ENCODE results near the gene SBNO1.

DNA sequence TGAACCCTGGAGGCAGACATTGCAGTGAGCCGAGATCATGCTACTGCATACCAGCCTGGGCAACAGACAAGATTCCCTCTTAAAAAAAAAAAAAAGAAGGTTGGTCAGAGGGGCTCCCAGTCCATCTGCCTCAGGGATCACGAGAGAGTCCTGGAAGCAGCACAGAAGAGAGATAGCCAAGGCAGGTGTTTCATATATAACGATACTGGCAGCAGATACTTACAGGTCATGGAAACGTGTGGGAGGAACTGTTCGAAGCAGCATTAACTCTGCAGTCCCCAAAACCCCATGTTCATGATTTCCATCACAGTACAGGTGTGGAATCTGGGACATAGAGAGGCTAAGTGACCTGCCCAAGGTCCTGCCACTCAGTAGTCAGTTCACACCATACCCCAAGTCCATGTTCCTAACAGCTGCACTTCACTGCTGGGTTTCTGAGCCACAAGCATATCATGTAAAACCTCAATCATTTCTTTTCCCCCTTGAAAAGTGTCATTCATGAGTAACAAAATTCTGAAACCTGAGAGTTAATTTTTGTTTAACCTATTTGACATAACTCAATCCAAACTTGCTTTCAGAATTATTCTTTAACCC, 109.7 kb downstream of the SBNO1 start:
- TF ChIP-seq, protein P1, sequence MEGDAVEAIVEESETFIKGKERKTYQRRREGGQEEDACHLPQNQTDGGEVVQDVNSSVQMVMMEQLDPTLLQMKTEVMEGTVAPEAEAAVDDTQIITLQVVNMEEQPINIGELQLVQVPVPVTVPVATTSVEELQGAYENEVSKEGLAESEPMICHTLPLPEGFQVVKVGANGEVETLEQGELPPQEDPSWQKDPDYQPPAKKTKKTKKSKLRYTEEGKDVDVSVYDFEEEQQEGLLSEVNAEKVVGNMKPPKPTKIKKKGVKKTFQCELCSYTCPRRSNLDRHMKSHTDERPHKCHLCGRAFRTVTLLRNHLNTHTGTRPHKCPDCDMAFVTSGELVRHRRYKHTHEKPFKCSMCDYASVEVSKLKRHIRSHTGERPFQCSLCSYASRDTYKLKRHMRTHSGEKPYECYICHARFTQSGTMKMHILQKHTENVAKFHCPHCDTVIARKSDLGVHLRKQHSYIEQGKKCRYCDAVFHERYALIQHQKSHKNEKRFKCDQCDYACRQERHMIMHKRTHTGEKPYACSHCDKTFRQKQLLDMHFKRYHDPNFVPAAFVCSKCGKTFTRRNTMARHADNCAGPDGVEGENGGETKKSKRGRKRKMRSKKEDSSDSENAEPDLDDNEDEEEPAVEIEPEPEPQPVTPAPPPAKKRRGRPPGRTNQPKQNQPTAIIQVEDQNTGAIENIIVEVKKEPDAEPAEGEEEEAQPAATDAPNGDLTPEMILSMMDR (conservative IDR thresholded peaks at IDR 0.05 in 1 of 2, IDR thresholded peaks at IDR 0.05 in 1 of 2; ENCODE audit: extremely low read depth in 1 of 2, insufficient read depth in 1 of 2, low read depth in 1 of 2, low read length in 2 of 2) = no peak
- TF ChIP-seq EZH2 (IDR thresholded peaks at IDR 0.05; ENCODE audit: borderline replicate concordance, low read length) = no peak
